ENCODE data around the gene EPC1.

GRCh38 chr10:32349199-32349585 is 2.2 kb upstream of the EPC1 start:
- TF ChIP-seq CTCF (IDR thresholded peaks at IDR 0.05; ENCODE audit: low read length) (no peak), EZH2 (optimal IDR thresholded peaks at IDR 0.05; ENCODE audit: low read depth, low read length) (no peak), EZH2phosphoT487 (IDR thresholded peaks at IDR 0.05; ENCODE audit: low read length) (no peak)
